ENCODE data around the gene INPP5D.
"Not testable (repeated sequence)": the region's sequence is repeated elsewhere in the genome, so short reads cannot be mapped to it uniquely, and the experiment has no call there.

INPP5D gene

DNA sequence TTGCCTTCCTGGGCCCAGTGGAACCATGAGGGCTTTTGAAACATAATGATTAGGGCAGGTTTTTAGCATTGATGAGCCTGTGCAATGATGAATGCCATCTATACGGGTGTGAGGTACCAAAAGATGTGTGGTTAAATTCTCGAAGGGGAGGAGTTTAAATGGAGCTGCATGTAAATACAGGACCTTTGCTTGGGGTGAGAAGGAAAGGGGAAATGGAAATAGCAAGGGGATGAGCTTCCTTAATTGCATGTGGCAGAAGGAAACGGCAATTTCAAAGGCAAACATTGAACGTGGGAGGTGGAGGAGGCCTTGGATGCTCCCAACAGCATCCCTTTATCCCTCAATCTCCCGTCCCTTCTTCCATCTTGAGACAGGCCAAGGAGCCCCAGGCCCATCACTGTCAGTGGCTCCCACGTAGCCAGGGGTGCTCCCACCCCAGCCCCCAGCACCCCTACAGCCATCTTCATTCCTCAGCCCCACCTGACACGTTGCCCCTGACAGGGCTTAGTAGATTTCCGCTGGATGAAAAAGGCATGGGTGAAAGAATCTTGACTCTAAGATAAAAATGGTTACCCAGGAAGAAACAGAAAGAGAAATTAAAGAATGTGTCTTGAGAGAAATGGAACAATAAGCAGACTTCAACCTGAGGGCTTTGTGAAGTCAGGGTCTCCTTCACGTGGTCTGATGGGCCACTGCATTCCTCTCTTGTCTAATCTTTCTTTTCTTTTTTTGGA is 32.5 kb downstream of the INPP5D start:
- no peak for DNase-seq (ENCODE audit: low spot score)
- TF ChIP-seq, protein P1, sequence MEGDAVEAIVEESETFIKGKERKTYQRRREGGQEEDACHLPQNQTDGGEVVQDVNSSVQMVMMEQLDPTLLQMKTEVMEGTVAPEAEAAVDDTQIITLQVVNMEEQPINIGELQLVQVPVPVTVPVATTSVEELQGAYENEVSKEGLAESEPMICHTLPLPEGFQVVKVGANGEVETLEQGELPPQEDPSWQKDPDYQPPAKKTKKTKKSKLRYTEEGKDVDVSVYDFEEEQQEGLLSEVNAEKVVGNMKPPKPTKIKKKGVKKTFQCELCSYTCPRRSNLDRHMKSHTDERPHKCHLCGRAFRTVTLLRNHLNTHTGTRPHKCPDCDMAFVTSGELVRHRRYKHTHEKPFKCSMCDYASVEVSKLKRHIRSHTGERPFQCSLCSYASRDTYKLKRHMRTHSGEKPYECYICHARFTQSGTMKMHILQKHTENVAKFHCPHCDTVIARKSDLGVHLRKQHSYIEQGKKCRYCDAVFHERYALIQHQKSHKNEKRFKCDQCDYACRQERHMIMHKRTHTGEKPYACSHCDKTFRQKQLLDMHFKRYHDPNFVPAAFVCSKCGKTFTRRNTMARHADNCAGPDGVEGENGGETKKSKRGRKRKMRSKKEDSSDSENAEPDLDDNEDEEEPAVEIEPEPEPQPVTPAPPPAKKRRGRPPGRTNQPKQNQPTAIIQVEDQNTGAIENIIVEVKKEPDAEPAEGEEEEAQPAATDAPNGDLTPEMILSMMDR (IDR thresholded peaks at IDR 0.05; ENCODE audit: extremely low read depth, missing control alignments), result no peak

DNA sequence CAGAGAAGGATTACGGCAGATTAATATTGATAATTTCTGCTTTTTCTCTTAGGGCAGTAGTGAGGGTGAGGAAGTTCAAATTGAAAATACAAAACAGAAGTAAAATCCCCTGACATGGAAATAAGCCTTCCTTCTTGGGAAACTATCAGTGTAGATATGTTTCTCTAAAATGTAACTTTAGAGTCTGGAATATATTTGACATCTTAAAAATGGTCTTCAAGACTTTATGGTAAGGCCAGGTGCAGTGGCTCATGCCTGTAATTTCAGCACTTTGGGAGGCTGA is 33.0 kb downstream of the INPP5D start:
- TF ChIP-seq, protein P1 (IDR thresholded peaks at IDR 0.05; ENCODE audit: extremely low read depth, missing control alignments), result no peak
- DNase-seq (ENCODE audit: low spot score), result no peak

GRCh38 chr2:233093721-233094120 is 33.6 kb downstream of the INPP5D start:
- TF ChIP-seq, protein P1 (IDR thresholded peaks at IDR 0.05; ENCODE audit: extremely low read depth, missing control alignments), result no peak
- no peak for DNase-seq (ENCODE audit: low spot score)

DNA sequence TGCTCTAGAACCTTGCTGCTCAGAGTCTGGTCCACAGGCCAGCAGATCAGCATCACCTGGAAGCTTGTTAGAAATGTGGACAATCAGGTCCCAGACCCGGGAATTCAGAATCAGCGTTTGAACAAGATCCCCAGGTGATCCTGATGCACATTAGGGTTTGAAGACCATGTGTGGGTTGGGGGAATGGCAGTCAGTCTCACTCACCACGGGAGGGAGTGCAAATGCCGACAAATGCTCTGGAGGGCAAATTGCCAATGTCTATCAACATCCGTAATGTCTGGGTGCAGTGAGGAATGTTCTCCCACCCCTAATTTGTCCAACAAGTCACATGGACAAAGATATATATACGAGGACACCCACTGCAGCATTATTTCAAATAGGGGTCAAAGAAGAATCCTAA is 34.5 kb downstream of the INPP5D start:
- TF ChIP-seq, protein P1 (IDR thresholded peaks at IDR 0.05; ENCODE audit: extremely low read depth, missing control alignments), result no peak
- no peak for DNase-seq (ENCODE audit: low spot score)

DNA sequence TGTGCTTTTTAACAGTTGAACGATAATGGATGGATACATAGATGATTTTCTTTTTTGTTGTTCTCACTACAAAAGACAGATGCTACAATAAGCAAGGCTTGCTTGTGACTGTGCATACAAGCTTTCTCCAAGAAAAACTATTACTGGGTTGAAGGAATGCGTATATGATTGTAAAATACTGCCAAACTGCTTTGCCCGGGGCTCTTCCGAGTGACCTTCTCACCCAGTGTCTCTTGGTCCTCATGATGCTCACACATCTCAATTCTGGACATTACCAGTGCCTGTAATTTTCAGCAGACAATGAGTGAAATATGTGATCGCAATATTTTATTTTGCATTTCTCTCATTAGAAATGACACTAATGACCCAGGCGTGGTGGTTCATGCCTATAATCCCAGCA is 35.9 kb downstream of the INPP5D start:
- TF ChIP-seq, protein P1 (IDR thresholded peaks at IDR 0.05; ENCODE audit: extremely low read depth, missing control alignments), result no peak
- no peak for DNase-seq (ENCODE audit: low spot score)

DNA sequence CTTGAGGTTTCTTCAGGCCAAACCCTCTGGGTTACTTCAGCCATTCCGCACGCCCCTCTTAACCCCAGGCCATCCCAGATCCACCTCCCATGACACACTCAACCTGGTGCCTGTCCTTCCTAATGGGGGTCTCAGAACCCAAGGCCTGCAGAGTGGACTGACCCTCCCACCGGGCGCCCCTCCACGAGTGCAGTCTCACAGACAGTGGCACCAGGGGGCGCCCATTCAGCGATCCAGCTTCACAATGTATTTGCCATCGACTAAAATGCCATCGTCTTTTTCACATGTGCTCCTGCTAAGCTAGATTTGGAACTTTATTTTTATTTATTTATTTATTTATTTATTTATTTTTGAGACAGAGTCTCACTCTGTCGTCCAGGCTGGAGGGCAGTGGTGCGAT is 38.5 kb downstream of the INPP5D start:
- DNase-seq (ENCODE audit: low spot score), result no peak
- TF ChIP-seq, protein P1 (IDR thresholded peaks at IDR 0.05; ENCODE audit: extremely low read depth, missing control alignments), result peak; percentile 21

GRCh38 chr2:233099820-233100191 is 39.7 kb downstream of the INPP5D start:
- DNase-seq (ENCODE audit: low spot score), result not testable (repeated sequence)

Data from GM20000 (cell line).